Keratinocyte (primary cell): ENCODE results near the gene SMYD1. TPM values are rescaled to one million over a fixed set of nuclear protein-coding genes. Genes with fewer than 3 reads are reported as not detected.

Source experiments
- DNase-seq: peaks from one replicate; pipeline ENCODE4 v3.0.0-alpha.2; 2011; ENCODE audit warnings: low read depth, missing footprints, low spot score
- FAIRE-seq: peaks from 2 replicates; lab custom pipeline; 2011; peaks lifted over from hg19 to GRCh38; lab: Jason Lieb, UNC
- H2AFZ ChIP-seq: 2 replicates; pipeline ENCODE4 v1.6.0; 2012; ENCODE audit warnings: low read length, control low read depth, inconsistent platforms; ENCODE audit not compliant: control insufficient read depth
- H3K27ac ChIP-seq: 2 replicates; pipeline ENCODE4 v1.5.1; 2011; ENCODE audit warnings: low read length; ENCODE audit not compliant: control insufficient read depth, insufficient read depth
- H3K27me3 ChIP-seq: 3 replicates; pipeline ENCODE4 v1.6.0; 2011; ENCODE audit warnings: low read length; ENCODE audit not compliant: control insufficient read depth, insufficient read depth; ENCODE audit errors: extremely low read depth
- H3K36me3 ChIP-seq, 2 experiments: 2 replicates in 1 of 2; 3 replicates in 1 of 2; pipeline ENCODE4 v1.5.1; 2011; ENCODE audit warnings: low read length in 2 of 2, mild to moderate bottlenecking in 1 of 2; ENCODE audit not compliant: control insufficient read depth in 2 of 2, insufficient read depth in 2 of 2; ENCODE audit errors: extremely low read depth in 1 of 2
- H3K4me1 ChIP-seq: 3 replicates; pipeline ENCODE4 v1.5.1; 2011; ENCODE audit warnings: low read length; ENCODE audit not compliant: control insufficient read depth, insufficient read depth; ENCODE audit errors: extremely low read depth
- H3K4me2 ChIP-seq: 3 replicates; pipeline ENCODE4 v1.6.0; 2011; ENCODE audit warnings: low read depth, low read length; ENCODE audit not compliant: control insufficient read depth, insufficient read depth; ENCODE audit errors: extremely low read depth
- H3K4me3 ChIP-seq, 3 experiments: fragments of 200-600 bp in 1 of 3; sonication (generic) in 1 of 3; 2 replicates in 2 of 3; 3 replicates in 1 of 3; pipeline ENCODE4 v1.5.1; 2011 to 2016; ENCODE audit warnings: low read length in 3 of 3, mild to moderate bottlenecking in 3 of 3, control low read depth in 2 of 3, inconsistent platforms in 1 of 3, low read depth in 1 of 3, mixed read lengths in 1 of 3, mixed run types in 1 of 3, moderate library complexity in 1 of 3; ENCODE audit not compliant: control insufficient read depth in 2 of 3, insufficient read depth in 2 of 3; ENCODE audit errors: extremely low read depth in 1 of 3
- H3K79me2 ChIP-seq: 2 replicates; pipeline ENCODE4 v1.6.0; 2012; ENCODE audit warnings: low read length; ENCODE audit not compliant: control insufficient read depth, insufficient read depth
- H3K9ac ChIP-seq: 3 replicates; pipeline ENCODE4 v1.6.0; 2011; ENCODE audit warnings: low read length; ENCODE audit not compliant: control insufficient read depth, insufficient read depth; ENCODE audit errors: extremely low read depth
- H3K9me1 ChIP-seq: 3 replicates; pipeline ENCODE4 v1.6.0; 2011; ENCODE audit warnings: low read length; ENCODE audit not compliant: control insufficient read depth, insufficient read depth; ENCODE audit errors: extremely low read depth
- H3K9me3 ChIP-seq: 2 replicates; pipeline ENCODE4 v1.5.1; 2012; ENCODE audit warnings: low read depth, low read length; ENCODE audit not compliant: control insufficient read depth
- H4K20me1 ChIP-seq: 3 replicates; pipeline ENCODE4 v1.6.0; 2011; ENCODE audit warnings: low read length; ENCODE audit not compliant: control insufficient read depth, insufficient read depth; ENCODE audit errors: extremely low read depth
- CTCF ChIP-seq, 3 experiments: IDR thresholded peaks in 1 of 3; conservative IDR thresholded peaks in 1 of 3; optimal IDR thresholded peaks in 1 of 3; 2 replicates in 2 of 3; 3 replicates in 1 of 3; pipeline versions ENCODE3 to v1.5.1; 2011; ENCODE audit warnings: low read length in 3 of 3, mild to moderate bottlenecking in 3 of 3, moderate library complexity in 2 of 3, control low read depth in 1 of 3, inconsistent platforms in 1 of 3; ENCODE audit not compliant: insufficient read depth in 2 of 3; ENCODE audit errors: extremely low read depth in 1 of 3
- EZH2 ChIP-seq: IDR thresholded peaks from one replicate; pipeline ENCODE4 v1.6.1; 2012; ENCODE audit warnings: inconsistent platforms, mild to moderate bottlenecking, low read length, moderate library complexity
- dilution Hi-C: fragments of 300-500 bp; cut with MboI; formaldehyde crosslinking; loops from one replicate; pipeline ENCODE4 v1.7.0; 2020; ENCODE audit warnings: low sequenced_read_pairs; ENCODE audit not compliant: extremely low pct_ligation_motif_present
- polyA plus RNA-seq, 5 experiments: library from polyadenylated mRNA; depleted of rRNA in 3 of 5; stranded (reverse) in 3 of 5; stranded (forward) in 1 of 5; unstranded in 1 of 5; fragments of >200 nt; gene quantifications; 1 replicate in 1 of 5; 2 replicates in 3 of 5; 3 replicates in 1 of 5; pipeline versions ENCODE4 v1.2.1 to v1.2.3, GENCODE V29; 2011 to 2012; ENCODE audit warnings: missing spikeins in 2 of 5, low read depth in 1 of 5, low replicate concordance in 1 of 5

SMYD1 gene
- polyA plus RNA-seq, 1 donor (not counting 4 experiments of a cell fraction or from before 2014, with no cell fraction given), result not detected

- Histone ChIP-seq H2AFZ (no peak overlapping the region), H3K36me3 (no peaks in the 10 kb centered on the region), H3K9ac (no peak overlapping the region), H3K4me1 (no peaks in the 10 kb centered on the region), H3K4me3 (no peak overlapping the region), H3K9me1 (no peaks in the 10 kb centered on the region), H3K9me3 (no peaks in the 10 kb centered on the region), H3K27ac (no peak overlapping the region), H4K20me1 (no peaks in the 10 kb centered on the region), H3K79me2 (no peaks in the 10 kb centered on the region), H3K27me3 (no peaks in the 10 kb centered on the region), H3K4me2 (no peak overlapping the region)
- dilution Hi-C loops, result no loop called here
- FAIRE-seq (no peak), DNase-seq (no peak)
- TF ChIP-seq EZH2, result no peak
- TF ChIP-seq CTCF (optimal IDR thresholded peaks at IDR 0.05 in 1 of 3, IDR thresholded peaks at IDR 0.05 in 1 of 3, conservative IDR thresholded peaks at IDR 0.05 in 1 of 3; ENCODE audit: extremely low read depth in 1 of 3, insufficient read depth in 2 of 3, low read length in 3 of 3), result no peak
Observed at GRCh38 chr2:88085602-88086001, 18.0 kb downstream of the SMYD1 start.

GRCh38 chr2:88086401-88086800, 18.8 kb downstream of the SMYD1 start:
- H3K36me3 ChIP-seq, result no peaks in the 10 kb centered on the region
- DNase-seq (no peak), FAIRE-seq (no peak)
- H3K27me3 ChIP-seq, result no peaks in the 10 kb centered on the region
- H3K4me1 ChIP-seq, result no peaks in the 10 kb centered on the region
- dilution Hi-C loops, result no loop called here
- H2AFZ ChIP-seq, result no peak overlapping the region
- H3K9me1 ChIP-seq, result no peaks in the 10 kb centered on the region
- H3K79me2 ChIP-seq, result no peaks in the 10 kb centered on the region
- no peak overlapping the region for H3K9ac ChIP-seq
- no peak overlapping the region for H3K27ac ChIP-seq
- TF ChIP-seq CTCF (optimal IDR thresholded peaks at IDR 0.05 in 1 of 3, IDR thresholded peaks at IDR 0.05 in 1 of 3, conservative IDR thresholded peaks at IDR 0.05 in 1 of 3; ENCODE audit: extremely low read depth in 1 of 3, insufficient read depth in 2 of 3, low read length in 3 of 3) (no peak), EZH2 (no peak)
- no peak overlapping the region for H3K4me3 ChIP-seq
- no peaks in the 10 kb centered on the region for H4K20me1 ChIP-seq
- no peak overlapping the region for H3K4me2 ChIP-seq
- H3K9me3 ChIP-seq, result no peaks in the 10 kb centered on the region
